Measurements from ENCODE around the gene SPATA31D3.

GRCh38 chr9:81902196-81902595 is 41.1 kb upstream of the SPATA31D3 start:
- TF ChIP-seq EZH2phosphoT487 (IDR thresholded peaks at IDR 0.05; ENCODE audit: insufficient read depth, low read depth): no peak
- no peak for TF ChIP-seq EZH2 (IDR thresholded peaks at IDR 0.05; ENCODE audit: insufficient read depth, poor library complexity, severe bottlenecking)

Measured in GM23248 (cell line).